Stimulated activated memory B cell treated with anti-CD40 and anti-IgM and Interleukin-4, amounts not matched to agents 10 μg/mL and 1 μg/mL and 100 μg/mL, for 72 hours (primary cell): ENCODE results near the gene BCAT1.
"Not testable (repeated sequence)": the region's sequence is repeated elsewhere in the genome, so short reads cannot be mapped to it uniquely, and the experiment has no call there.

ENCODE experiments used
- ATAC-seq: fragments of 150-1000 bp; cut with Tn5 transposase; 2 replicates; pipeline ENCODE4 v1.10.0; 2021
- H3K27ac Mint-ChIP-seq: one replicate; pipeline ENCODE4 v1.8.0; 2022; ENCODE audit warnings: mild to moderate bottlenecking, mixed read lengths
- H3K27me3 Mint-ChIP-seq: one replicate; pipeline ENCODE4 v1.8.0; 2022; ENCODE audit warnings: mixed read lengths
- H3K36me3 Mint-ChIP-seq: one replicate; pipeline ENCODE4 v1.8.0; 2022; ENCODE audit warnings: mixed read lengths
- H3K4me1 Mint-ChIP-seq: one replicate; pipeline ENCODE4 v1.8.0; 2022; ENCODE audit warnings: mixed read lengths
- H3K4me3 Mint-ChIP-seq: one replicate; pipeline ENCODE4 v1.8.0; 2022; ENCODE audit warnings: mild to moderate bottlenecking, moderate library complexity, mixed read lengths
- H3K9me3 Mint-ChIP-seq: one replicate; pipeline ENCODE4 v1.8.0; 2022; ENCODE audit warnings: mixed read lengths

Gene BCAT1

DNA sequence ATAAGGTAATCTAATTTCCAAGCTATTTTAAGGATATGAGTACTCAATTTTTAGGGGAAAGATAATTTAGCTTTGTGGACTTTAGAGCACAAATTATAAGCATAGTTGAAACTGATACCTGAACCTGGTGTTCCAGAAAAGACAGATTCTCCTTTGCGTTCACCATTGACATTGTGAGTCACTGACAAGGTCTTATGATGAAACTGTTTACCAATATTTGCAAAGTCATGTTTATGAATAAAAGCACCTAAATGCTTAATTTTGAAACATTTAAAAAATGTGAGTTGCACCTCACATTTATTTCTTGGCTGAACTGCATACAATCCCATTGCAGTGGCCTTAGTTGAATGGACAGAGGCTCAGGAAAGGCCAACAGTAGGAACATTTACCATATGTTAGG is 3.9 kb downstream of the BCAT1 start:
- peaks cover 19% of the 10 kb centered on the region for H3K27me3 Mint-ChIP-seq
- H3K27ac Mint-ChIP-seq, result no peak overlapping the region
- ATAC-seq, result no peak
- peaks cover 16% of the 10 kb centered on the region for H3K36me3 Mint-ChIP-seq
- H3K4me1 Mint-ChIP-seq, result peaks cover 40% of the 10 kb centered on the region
- H3K9me3 Mint-ChIP-seq, result no peaks in the 10 kb centered on the region
- no peak overlapping the region for H3K4me3 Mint-ChIP-seq

DNA sequence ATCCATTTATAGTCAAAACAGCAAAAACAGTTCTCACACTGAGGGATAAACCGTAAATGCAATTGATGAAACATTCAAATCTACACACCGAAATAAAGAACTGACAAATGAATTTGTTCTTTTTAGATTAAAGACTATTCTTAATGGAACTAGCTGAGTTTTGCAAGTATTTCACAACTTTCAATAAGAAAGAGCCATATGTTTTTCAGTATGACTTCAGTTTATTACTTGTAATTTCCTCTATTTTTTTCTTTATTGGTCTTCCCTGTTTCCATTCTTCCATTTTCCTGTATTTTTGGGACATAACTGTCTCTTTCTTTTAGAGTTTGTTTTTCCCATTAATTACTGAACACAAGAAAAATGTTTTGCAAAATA is 4.3 kb downstream of the BCAT1 start:
- Mint-ChIP-seq H3K36me3 (peaks cover 16% of the 10 kb centered on the region), H3K4me1 (peaks cover 35% of the 10 kb centered on the region), H3K9me3 (no peaks in the 10 kb centered on the region), H3K27me3 (peaks cover 19% of the 10 kb centered on the region), H3K27ac (no peak overlapping the region), H3K4me3 (no peak overlapping the region)
- no peak for ATAC-seq

DNA sequence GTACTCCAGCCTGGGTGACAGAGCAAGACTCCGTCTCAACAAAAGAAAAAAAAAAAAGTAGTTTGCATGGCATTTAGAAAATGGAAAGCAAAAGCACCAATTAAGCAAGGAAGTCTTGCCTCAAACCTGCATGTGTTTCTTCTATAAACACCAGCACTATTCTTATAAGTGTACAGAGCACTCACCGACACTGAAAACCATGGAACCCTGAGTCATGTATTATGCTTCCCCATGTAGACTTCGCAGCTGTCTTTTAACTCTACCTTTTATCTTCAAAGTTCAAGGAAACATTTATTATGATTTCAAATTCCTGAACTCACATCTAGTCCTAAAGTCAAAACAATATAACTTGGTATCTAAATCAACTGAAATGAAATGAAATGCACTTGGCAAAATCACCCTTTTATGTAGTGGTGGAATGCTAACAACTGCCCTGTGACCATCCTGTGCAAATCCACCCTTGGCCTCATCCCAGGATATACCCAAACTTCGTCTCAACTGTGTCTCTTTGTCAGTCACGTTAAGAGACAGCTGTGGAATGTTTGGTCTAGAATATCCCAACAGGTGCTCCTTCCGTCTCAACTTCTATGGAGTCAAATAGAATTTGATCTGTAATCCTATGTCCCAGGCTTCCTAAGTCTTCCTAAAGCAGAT is 4.8 kb downstream of the BCAT1 start:
- Mint-ChIP-seq H3K27ac (no peak overlapping the region), H3K36me3 (peaks cover 16% of the 10 kb centered on the region), H3K27me3 (peaks cover 19% of the 10 kb centered on the region), H3K9me3 (no peaks in the 10 kb centered on the region), H3K4me1 (peaks cover 30% of the 10 kb centered on the region), H3K4me3 (no peak overlapping the region)
- ATAC-seq, result no peak

DNA sequence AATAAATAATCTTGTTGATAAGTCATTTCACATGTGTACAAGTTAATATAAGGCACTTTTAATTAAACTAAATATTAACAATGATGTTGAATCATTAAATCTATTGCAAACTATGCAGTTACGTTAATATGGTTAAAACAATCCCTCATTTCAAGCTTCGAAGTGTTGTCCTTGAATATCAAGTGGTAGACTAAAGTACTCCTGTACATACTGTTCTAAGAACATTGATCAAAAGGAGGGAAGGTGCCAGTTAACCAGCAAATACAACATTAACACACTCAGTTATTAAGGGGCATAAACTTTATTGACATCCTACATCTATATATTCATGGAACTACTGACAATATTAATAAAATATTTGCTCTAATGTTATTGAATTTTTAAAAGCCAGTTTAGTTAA is 8.7 kb downstream of the BCAT1 start:
- H3K36me3 Mint-ChIP-seq, result peaks cover 10% of the 10 kb centered on the region
- peaks cover 6% of the 10 kb centered on the region for H3K4me1 Mint-ChIP-seq
- H3K4me3 Mint-ChIP-seq, result no peak overlapping the region
- no peaks in the 10 kb centered on the region for H3K9me3 Mint-ChIP-seq
- no peak for ATAC-seq
- no peak overlapping the region for H3K27ac Mint-ChIP-seq
- H3K27me3 Mint-ChIP-seq, result peaks cover 9% of the 10 kb centered on the region

DNA sequence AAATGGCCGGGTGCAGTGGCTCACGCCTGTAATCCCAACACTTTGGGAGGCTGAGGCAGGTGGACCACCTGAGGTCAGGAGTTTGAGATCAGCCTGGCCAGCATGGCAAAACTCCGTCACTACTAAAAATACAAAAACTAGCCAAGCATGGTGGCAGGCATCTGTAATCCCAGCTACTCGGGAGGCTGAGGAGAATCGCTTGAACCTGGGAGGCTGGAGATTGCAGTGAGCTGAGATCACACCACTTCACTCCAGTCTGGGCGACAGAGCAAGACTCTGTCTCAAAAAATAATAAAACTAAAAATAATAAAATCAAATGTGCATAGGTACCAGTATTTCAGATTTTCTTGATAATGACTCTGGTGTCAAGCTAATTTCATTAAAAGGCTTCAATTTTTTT is 9.3 kb downstream of the BCAT1 start:
- not testable (repeated sequence) for H3K9me3 Mint-ChIP-seq, H3K27me3 Mint-ChIP-seq, H3K27ac Mint-ChIP-seq, H3K36me3 Mint-ChIP-seq, H3K4me1 Mint-ChIP-seq, ATAC-seq, H3K4me3 Mint-ChIP-seq

DNA sequence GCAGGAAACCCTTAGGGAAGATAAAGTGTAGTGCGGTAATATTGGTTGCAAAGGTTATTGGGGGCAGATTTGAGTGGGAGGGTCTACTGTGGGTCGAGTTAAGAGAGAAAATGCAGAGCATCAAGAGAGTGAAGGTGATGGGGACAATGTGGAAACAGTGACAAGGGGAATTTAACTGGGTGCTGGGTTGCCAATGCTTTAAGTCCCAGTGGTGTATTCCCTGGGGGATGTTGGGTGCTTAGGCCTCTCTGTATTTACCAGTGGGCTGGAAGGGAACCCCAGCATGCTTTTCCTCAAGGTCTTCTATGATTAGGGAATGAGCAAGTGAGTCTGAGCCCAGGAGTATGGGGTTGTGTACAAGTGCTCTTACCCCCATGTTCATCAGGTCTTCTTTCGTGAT is 10.6 kb downstream of the BCAT1 start:
- no peak for ATAC-seq
- H3K36me3 Mint-ChIP-seq, result no peaks in the 10 kb centered on the region
- H3K27me3 Mint-ChIP-seq, result no peaks in the 10 kb centered on the region
- peaks cover 6% of the 10 kb centered on the region for H3K4me1 Mint-ChIP-seq
- H3K4me3 Mint-ChIP-seq, result no peak overlapping the region
- H3K9me3 Mint-ChIP-seq, result no peaks in the 10 kb centered on the region
- H3K27ac Mint-ChIP-seq, result no peak overlapping the region

DNA sequence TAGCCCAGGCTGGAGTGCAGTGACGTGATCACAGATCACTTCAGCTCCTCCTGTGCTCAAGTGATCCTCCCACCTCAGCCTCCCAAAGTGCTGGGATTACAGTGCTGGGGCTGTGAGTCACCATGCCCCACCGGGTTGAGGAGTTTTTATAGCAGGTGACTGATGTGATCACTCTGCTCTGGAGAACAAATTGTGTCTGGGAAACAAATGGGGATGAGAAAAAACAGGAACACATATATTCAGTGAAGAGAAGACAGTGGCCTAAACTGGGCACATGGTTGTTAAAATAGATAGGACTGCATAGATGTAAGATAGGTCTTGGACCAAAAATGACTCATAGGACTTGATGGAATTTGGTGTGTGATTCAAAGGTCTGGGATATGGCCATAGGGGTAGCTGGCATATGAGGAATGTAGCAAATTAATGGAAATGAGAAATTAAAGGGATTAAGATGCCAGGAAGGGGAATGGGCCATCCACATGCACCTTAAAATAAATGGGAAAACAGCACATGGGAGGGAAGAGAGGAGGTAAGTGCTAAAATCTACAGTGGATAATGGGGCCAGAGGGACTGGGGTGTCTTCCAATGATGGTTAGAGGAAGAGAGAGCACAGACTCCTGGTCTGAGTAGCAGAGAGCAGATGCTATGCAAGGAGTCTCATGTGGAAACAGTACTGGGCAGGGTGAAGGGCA is 11.2 kb downstream of the BCAT1 start:
- no peaks in the 10 kb centered on the region for H3K36me3 Mint-ChIP-seq

DNA sequence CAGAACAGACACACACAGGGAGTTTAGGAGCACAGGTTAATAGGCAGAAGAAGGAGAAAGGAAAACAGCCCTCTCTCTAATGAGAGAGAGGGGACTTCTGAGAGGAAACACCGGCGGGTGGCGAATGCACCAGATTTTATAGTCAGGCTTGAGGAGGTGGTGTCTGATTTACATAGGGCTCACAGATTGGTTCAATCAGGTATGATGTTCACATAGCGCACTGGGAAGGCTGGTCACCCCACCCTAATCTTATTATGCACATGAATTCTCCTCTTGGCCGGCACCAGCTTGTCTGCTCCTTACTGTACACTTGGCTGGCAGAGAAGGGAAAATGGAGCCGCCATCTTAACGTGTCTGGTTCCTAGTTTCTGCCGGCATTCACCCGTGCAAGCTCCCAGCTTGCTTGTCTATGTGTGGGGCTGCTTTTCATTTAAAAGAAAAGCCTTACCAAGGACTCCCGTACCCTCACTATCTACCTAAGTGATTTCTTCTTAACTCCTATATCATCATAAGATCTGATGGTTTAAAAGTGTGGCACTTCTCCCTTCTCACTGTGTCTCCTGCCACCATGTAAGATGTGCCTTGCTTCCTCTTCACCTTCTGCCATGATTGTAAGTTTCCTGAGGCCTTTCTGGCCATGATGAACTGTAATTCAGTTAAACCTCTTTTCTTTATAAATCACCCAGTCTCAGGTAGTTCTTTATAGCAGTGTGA is 15.1 kb downstream of the BCAT1 start:
- no peak overlapping the region for H3K4me3 Mint-ChIP-seq
- no peak for ATAC-seq
- no peaks in the 10 kb centered on the region for H3K9me3 Mint-ChIP-seq
- H3K4me1 Mint-ChIP-seq, result peaks cover 22% of the 10 kb centered on the region
- no peak overlapping the region for H3K27ac Mint-ChIP-seq
- no peaks in the 10 kb centered on the region for H3K27me3 Mint-ChIP-seq
- H3K36me3 Mint-ChIP-seq, result no peaks in the 10 kb centered on the region

More for the DNA sequence above, 11.2 kb downstream of the BCAT1 start:
- no peak overlapping the region for H3K27ac Mint-ChIP-seq
- no peaks in the 10 kb centered on the region for H3K9me3 Mint-ChIP-seq
- no peaks in the 10 kb centered on the region for H3K27me3 Mint-ChIP-seq
- H3K4me1 Mint-ChIP-seq, result peaks cover 4% of the 10 kb centered on the region
- no peak overlapping the region for H3K4me3 Mint-ChIP-seq
- ATAC-seq, result no peak

DNA sequence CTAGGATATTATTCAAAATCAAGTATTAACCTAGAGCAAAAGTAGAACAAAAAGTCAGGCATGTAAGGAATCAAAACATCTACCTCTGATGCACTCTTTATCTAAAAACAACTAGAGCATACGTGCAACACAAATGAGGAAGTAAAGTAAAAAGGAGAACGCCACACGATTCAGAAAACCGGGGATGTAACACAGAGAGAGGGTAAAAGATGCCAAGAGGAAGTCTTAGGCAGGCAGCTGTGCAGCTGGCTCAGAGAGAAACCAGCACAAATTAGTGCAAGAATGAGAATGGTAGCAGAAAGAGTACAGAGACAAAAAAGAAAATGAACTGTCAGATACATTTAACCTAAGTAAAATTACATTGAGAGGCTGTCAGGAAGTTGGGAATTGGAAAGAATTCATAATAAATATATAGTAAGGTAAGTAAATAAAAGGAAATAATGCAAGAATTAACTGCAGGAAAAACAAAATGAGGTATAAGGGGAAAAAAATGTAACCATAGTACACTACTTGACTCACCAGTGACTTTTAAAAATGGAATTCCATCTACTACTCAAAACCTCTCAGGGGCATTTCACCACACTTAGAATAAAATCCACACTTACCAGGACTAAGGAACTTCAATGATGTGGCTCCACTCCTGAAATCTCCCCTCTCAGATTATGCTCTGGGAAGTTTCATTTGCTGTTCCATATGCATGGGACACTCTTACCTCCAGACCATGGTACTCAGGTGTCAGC is 17.1 kb downstream of the BCAT1 start:
- peak overlapping the region; percentile 3 for H3K4me3 Mint-ChIP-seq
- peaks cover 34% of the 10 kb centered on the region for H3K4me1 Mint-ChIP-seq
- H3K9me3 Mint-ChIP-seq, result no peaks in the 10 kb centered on the region
- H3K27ac Mint-ChIP-seq, result peak overlapping the region; percentile 52
- H3K36me3 Mint-ChIP-seq, result no peaks in the 10 kb centered on the region
- no peaks in the 10 kb centered on the region for H3K27me3 Mint-ChIP-seq
- ATAC-seq, result peak; percentile 97

DNA sequence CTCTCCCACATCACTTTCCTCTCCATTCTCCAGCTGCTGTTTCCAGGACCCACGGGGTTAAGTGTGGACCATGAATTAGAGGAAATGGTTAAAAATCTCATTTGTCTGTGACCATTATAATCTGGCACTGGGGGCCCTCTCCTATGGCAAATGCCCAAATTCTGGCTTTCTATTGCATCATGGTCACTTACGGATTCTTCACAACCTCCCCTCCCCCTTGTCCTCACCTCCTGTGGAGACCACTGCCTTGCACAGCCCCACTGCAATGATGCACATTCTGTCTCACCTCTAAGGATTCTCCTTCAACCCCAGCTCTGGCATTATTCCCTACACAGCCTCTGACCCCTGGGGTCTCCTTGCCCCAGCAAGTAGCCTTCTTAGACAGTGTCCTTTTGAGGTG is 18.9 kb downstream of the BCAT1 start:
- ATAC-seq, result no peak
- H3K27ac Mint-ChIP-seq, result peak overlapping the region; percentile 52
- H3K4me1 Mint-ChIP-seq, result peaks cover 35% of the 10 kb centered on the region
- H3K9me3 Mint-ChIP-seq, result peaks cover 3% of the 10 kb centered on the region
- no peaks in the 10 kb centered on the region for H3K36me3 Mint-ChIP-seq
- H3K4me3 Mint-ChIP-seq, result no peak overlapping the region
- no peaks in the 10 kb centered on the region for H3K27me3 Mint-ChIP-seq

DNA sequence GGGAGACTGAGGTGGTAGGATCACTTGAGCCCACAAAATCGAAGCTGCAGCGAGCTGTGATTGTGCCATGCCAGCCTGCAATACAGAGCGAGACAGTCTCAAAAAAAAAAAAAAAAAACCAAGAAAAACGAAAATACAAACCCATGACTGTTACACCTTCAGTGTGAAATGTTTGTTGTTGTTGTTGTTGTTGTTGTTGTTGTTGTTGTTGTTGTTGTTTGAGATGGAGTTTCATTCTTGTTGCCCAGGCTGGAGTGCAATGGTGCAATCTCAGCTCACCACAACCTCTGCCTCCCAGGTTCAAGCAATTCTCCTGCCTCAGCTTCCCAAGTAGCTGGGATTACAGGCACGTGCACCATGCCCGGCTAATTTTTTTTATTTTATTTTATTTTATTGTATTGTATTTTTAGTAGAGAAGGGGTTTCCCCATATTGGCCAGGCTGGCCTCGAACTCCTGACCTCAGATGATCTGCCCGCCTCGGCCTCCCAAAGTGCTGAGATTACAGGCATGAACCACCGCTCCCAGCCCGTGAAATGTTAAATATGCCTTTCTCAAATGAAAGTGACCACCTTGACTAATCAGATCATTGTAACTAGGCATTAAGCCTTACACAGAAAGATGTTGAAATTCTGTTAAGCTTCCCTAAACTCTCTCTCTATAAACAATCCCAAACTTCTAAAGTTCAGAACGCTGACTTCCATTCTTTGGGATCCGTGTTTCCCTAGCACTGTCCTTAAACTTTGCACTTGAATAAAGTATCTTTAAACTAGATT is 20.2 kb downstream of the BCAT1 start:
- not testable (repeated sequence) for H3K27me3 Mint-ChIP-seq, ATAC-seq, H3K27ac Mint-ChIP-seq, H3K4me3 Mint-ChIP-seq, H3K36me3 Mint-ChIP-seq, H3K9me3 Mint-ChIP-seq
- peaks cover 35% of the 10 kb centered on the region for H3K4me1 Mint-ChIP-seq

DNA sequence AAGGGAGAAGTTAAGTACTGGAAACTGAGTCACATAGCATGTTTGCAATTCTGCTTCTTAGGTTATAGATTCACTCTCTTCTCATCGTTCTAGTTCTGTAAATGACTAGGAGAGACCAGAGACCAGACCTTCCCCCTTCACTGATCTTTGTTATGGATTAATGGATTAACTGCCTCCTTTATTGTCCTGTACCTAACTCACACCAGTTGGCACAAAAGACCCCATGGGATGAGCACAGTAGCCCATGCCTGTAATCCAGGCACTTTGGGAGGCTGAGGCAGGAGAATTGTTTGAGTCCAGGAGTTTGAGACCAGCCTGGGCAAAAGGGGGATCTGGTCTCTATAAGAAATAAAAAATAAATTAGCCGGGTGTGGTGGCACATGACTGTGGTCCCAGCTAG is 20.8 kb downstream of the BCAT1 start:
- no peak overlapping the region for H3K27ac Mint-ChIP-seq
- peaks cover 3% of the 10 kb centered on the region for H3K9me3 Mint-ChIP-seq
- no peak for ATAC-seq
- no peaks in the 10 kb centered on the region for H3K27me3 Mint-ChIP-seq
- no peaks in the 10 kb centered on the region for H3K36me3 Mint-ChIP-seq
- H3K4me3 Mint-ChIP-seq, result no peak overlapping the region
- H3K4me1 Mint-ChIP-seq, result peaks cover 35% of the 10 kb centered on the region

DNA sequence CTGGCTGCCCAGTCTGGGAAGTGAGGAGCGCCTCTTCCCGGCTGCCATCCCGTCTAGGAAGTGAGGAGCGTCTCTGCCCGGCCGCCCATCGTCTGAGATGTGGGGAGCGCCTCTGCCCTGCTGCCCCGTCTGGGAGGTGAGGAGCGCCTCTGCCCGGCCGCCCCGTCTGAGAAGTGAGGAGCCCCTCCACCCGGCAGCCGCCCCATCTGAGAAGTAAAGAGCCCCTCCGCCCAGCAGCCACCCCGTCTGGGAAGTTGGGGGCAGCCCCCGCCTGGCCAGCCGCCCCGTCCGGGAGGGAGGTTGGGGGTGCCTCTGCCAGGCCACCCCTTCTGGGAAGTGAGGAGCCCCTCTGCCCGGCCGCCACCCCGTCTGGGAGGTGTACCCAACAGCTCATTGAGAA is 22.8 kb downstream of the BCAT1 start:
- H3K4me1 Mint-ChIP-seq, result peaks cover 37% of the 10 kb centered on the region
- not testable (repeated sequence) for H3K9me3 Mint-ChIP-seq, H3K27ac Mint-ChIP-seq, ATAC-seq, H3K36me3 Mint-ChIP-seq, H3K27me3 Mint-ChIP-seq, H3K4me3 Mint-ChIP-seq

DNA sequence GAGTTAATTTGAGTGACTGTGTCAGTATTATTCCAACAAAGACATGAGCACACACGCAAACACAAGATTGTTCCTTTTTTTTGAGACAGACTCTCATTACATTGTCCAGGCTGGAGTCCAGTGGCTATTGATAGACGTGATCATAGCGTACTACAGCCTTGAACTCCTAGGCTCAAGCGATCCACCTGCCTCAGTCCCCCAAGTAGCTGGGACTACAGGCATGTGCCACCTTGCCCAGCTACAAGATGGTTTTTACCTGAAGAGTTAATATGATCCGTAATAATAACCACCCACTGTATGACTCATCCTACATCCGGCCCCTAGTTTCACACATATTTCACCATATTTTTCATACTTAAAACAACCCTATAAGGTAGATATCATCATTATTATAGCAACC is 26.8 kb downstream of the BCAT1 start:
- ATAC-seq, result no peak
- Mint-ChIP-seq H3K27ac (no peak overlapping the region), H3K4me1 (peaks cover 25% of the 10 kb centered on the region), H3K27me3 (no peaks in the 10 kb centered on the region), H3K4me3 (no peak overlapping the region), H3K36me3 (no peaks in the 10 kb centered on the region), H3K9me3 (peaks cover 3% of the 10 kb centered on the region)
